WERI-Rb-1 (cell line): ENCODE results near the gene SPEG.

Experiments used
- DNase-seq: peaks from one replicate; pipeline ENCODE4 v3.0.0-alpha.2; 2020
- H3K27ac ChIP-seq: fragments of 250-450 bp; sonication (Bioruptor Pico); 2 replicates; pipeline ENCODE4 v1.5.1; 2020; ENCODE audit warnings: mild to moderate bottlenecking, moderate library complexity
- H3K27me3 ChIP-seq: fragments of 250-450 bp; sonication (Bioruptor Pico); 2 replicates; pipeline ENCODE4 v1.5.1; 2021; ENCODE audit warnings: mild to moderate bottlenecking, low read depth, moderate library complexity; ENCODE audit not compliant: insufficient read depth, severe bottlenecking
- H3K36me3 ChIP-seq: fragments of 250-450 bp; sonication (Bioruptor Pico); 2 replicates; pipeline ENCODE4 v1.5.1; 2020; ENCODE audit warnings: mild to moderate bottlenecking, moderate library complexity
- H3K4me3 ChIP-seq: 2 replicates; pipeline ENCODE4 v1.5.1; 2011; ENCODE audit warnings: low read depth, mild to moderate bottlenecking, control low read depth, low read length
- H3K9me3 ChIP-seq: fragments of 250-450 bp; sonication (Bioruptor Pico); 2 replicates; pipeline ENCODE4 v1.5.1; 2021; ENCODE audit warnings: mild to moderate bottlenecking, moderate library complexity; ENCODE audit not compliant: severe bottlenecking
- CTCF ChIP-seq: IDR thresholded peaks from 2 replicates; pipeline ENCODE4 v1.5.1; 2011; ENCODE audit warnings: low read depth, mild to moderate bottlenecking, control low read depth, inconsistent platforms, low read length

The SPEG gene

GRCh38 chr2:219513787-219514186 is 79.1 kb downstream of the SPEG start:
- peak; percentile 61 for DNase-seq
- no peak for TF ChIP-seq CTCF

GRCh38 chr2:219514196-219514761 is 79.6 kb downstream of the SPEG start, which contains the start of gene ASIC4:
Gene ASIC4, plus strand, starts transcription at chr2:219514482. Its CDS starts 243 bp downstream, at chr2:219514725.
- TF ChIP-seq CTCF, result no peak
- Histone ChIP-seq H3K36me3 (no peaks in the 10 kb centered on the region; the same call in none of the 2 replicates), H3K4me3 (peak within 1 kb of the TSS; percentile 65), H3K27ac (peak within 1 kb of the TSS; percentile 98), H3K27me3 (no peaks in the 10 kb centered on the region), H3K9me3 (no peaks in the 10 kb centered on the region)
- peak; percentile 55 for DNase-seq

More at GRCh38 chr2:219513787-219514186, 79.1 kb downstream of the SPEG start:
- Histone ChIP-seq H3K27ac (peak overlapping the region; percentile 98), H3K9me3 (no peaks in the 10 kb centered on the region), H3K4me3 (peak overlapping the region; percentile 65), H3K27me3 (no peaks in the 10 kb centered on the region), H3K36me3 (no peaks in the 10 kb centered on the region; the same call in none of the 2 replicates)

- H3K27ac ChIP-seq, result peak overlapping the region; percentile 98
- no peaks in the 10 kb centered on the region for H3K9me3 ChIP-seq
- peak overlapping the region; percentile 65 for H3K4me3 ChIP-seq
- no peak for TF ChIP-seq CTCF
- H3K27me3 ChIP-seq, result no peaks in the 10 kb centered on the region
- H3K36me3 ChIP-seq, result no peaks in the 10 kb centered on the region; the same call in none of the 2 replicates
- DNase-seq, result no peak
Observed at GRCh38 chr2:219514836-219515235, 80.2 kb downstream of the SPEG start.

- no peaks in the 10 kb centered on the region; the same call in none of the 2 replicates for H3K36me3 ChIP-seq
- no peak for TF ChIP-seq CTCF
- no peak for DNase-seq
- H3K27ac ChIP-seq, result peak overlapping the region; percentile 98
- peak overlapping the region; percentile 65 for H3K4me3 ChIP-seq
- H3K9me3 ChIP-seq, result no peaks in the 10 kb centered on the region
- H3K27me3 ChIP-seq, result no peaks in the 10 kb centered on the region
Observed at GRCh38 chr2:219515874-219516629, 81.4 kb downstream of the SPEG start.

GRCh38 chr2:219516888-219517287 is 82.2 kb downstream of the SPEG start:
- no peak for DNase-seq
- no peak for TF ChIP-seq CTCF
- H3K9me3 ChIP-seq, result no peaks in the 10 kb centered on the region
- peak overlapping the region; percentile 98 for H3K27ac ChIP-seq
- H3K27me3 ChIP-seq, result no peaks in the 10 kb centered on the region
- no peaks in the 10 kb centered on the region; the same call in none of the 2 replicates for H3K36me3 ChIP-seq
- H3K4me3 ChIP-seq, result peak overlapping the region; percentile 65
